Nephron progenitor cell (in vitro differentiated cells): ENCODE measurements around the gene NAT9.

Source experiments
- DNase-seq: peaks from one replicate; pipeline ENCODE4 v3.0.0; 2021
- H3K27ac Mint-ChIP-seq: 2 replicates; pipeline ENCODE4 v1.8.0; 2021; ENCODE audit warnings: mild to moderate bottlenecking, moderate library complexity, mixed read lengths
- H3K27me3 Mint-ChIP-seq: 2 replicates; pipeline ENCODE4 v1.8.0; 2021; ENCODE audit warnings: mild to moderate bottlenecking, low read depth, mixed read lengths; ENCODE audit not compliant: poor library complexity
- H3K36me3 Mint-ChIP-seq: 2 replicates; pipeline ENCODE4 v1.8.0; 2021; ENCODE audit warnings: low read depth, mixed read lengths
- H3K4me1 Mint-ChIP-seq: 2 replicates; pipeline ENCODE4 v1.8.0; 2021; ENCODE audit warnings: mixed read lengths
- H3K4me3 Mint-ChIP-seq: 2 replicates; pipeline ENCODE4 v1.8.0; 2021; ENCODE audit warnings: mild to moderate bottlenecking, moderate library complexity, mixed read lengths
- H3K9me3 Mint-ChIP-seq: 2 replicates; pipeline ENCODE4 v1.8.0; 2021; ENCODE audit warnings: mild to moderate bottlenecking, moderate library complexity, mixed read lengths
- TF ChIP-seq, protein P1 (sequence below): fragments of 200-600 bp; sonication (generic); IDR thresholded peaks from 2 replicates; pipeline ENCODE4 v1.5.0; 2021; ENCODE audit warnings: antibody characterized with exemption

NAT9 gene

DNA sequence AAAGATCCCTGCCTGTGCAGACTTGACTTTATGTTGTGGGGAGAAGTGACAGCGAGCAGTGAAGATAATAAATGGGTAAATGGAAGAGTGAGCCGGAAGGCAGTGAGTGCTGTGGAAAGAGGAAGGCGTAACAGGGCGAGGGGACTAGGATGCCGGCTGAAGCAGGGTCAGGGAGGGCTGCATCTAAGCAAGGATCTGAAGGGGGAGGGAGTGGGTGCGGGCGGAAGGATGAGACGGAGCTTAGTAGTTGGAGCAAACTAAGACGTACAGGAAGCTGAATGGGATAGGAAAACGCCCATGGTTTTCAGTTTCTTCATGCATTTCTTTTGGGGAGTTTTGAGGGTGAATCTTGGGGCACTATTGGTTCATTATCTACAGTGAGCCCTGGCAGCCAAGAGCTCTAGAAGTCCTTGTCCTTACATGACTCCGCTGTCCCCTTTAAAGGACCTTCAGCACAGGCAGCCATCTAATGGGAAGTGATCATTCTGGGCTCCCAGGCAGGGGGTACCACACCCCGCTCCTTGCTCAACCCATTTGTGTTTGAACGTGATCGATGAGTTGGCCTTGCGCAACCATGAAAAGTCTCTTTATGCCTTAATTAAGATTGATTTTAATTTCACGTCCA, 10.4 kb upstream of the NAT9 start:
- Mint-ChIP-seq H3K36me3 (peaks cover 2% of the 10 kb centered on the region), H3K9me3 (no peaks in the 10 kb centered on the region), H3K27me3 (peaks cover 3% of the 10 kb centered on the region), H3K4me3 (no peak overlapping the region), H3K27ac (no peak overlapping the region), H3K4me1 (peaks cover 16% of the 10 kb centered on the region)
- TF ChIP-seq, protein P1, sequence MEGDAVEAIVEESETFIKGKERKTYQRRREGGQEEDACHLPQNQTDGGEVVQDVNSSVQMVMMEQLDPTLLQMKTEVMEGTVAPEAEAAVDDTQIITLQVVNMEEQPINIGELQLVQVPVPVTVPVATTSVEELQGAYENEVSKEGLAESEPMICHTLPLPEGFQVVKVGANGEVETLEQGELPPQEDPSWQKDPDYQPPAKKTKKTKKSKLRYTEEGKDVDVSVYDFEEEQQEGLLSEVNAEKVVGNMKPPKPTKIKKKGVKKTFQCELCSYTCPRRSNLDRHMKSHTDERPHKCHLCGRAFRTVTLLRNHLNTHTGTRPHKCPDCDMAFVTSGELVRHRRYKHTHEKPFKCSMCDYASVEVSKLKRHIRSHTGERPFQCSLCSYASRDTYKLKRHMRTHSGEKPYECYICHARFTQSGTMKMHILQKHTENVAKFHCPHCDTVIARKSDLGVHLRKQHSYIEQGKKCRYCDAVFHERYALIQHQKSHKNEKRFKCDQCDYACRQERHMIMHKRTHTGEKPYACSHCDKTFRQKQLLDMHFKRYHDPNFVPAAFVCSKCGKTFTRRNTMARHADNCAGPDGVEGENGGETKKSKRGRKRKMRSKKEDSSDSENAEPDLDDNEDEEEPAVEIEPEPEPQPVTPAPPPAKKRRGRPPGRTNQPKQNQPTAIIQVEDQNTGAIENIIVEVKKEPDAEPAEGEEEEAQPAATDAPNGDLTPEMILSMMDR: no peak
- DNase-seq: no peak

DNA sequence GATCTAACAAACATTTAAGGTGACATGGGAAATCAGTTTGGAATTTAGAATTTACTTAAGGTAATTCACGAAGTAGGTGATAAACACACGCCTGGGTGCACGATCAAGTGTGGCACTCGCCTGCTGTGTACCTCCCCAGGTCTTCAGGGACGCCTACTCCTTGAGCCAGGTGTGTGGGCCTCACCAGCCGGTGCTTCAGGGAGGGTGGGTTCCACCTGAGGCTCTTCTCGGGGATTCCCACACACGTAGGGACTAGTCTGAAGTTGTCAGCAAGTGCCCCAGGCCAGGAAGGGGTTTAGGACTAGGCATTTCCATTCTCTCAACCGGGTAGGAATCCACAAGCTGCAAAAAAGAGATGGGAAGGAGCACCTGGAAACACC, 9.8 kb upstream of the NAT9 start:
- H3K4me1 Mint-ChIP-seq: peaks cover 16% of the 10 kb centered on the region
- no peak overlapping the region for H3K4me3 Mint-ChIP-seq
- H3K27me3 Mint-ChIP-seq: peaks cover 3% of the 10 kb centered on the region
- H3K36me3 Mint-ChIP-seq: no peaks in the 10 kb centered on the region
- TF ChIP-seq, protein P1: no peak
- H3K9me3 Mint-ChIP-seq: no peaks in the 10 kb centered on the region
- H3K27ac Mint-ChIP-seq: peak overlapping the region; percentile 54
- DNase-seq: no peak

DNA sequence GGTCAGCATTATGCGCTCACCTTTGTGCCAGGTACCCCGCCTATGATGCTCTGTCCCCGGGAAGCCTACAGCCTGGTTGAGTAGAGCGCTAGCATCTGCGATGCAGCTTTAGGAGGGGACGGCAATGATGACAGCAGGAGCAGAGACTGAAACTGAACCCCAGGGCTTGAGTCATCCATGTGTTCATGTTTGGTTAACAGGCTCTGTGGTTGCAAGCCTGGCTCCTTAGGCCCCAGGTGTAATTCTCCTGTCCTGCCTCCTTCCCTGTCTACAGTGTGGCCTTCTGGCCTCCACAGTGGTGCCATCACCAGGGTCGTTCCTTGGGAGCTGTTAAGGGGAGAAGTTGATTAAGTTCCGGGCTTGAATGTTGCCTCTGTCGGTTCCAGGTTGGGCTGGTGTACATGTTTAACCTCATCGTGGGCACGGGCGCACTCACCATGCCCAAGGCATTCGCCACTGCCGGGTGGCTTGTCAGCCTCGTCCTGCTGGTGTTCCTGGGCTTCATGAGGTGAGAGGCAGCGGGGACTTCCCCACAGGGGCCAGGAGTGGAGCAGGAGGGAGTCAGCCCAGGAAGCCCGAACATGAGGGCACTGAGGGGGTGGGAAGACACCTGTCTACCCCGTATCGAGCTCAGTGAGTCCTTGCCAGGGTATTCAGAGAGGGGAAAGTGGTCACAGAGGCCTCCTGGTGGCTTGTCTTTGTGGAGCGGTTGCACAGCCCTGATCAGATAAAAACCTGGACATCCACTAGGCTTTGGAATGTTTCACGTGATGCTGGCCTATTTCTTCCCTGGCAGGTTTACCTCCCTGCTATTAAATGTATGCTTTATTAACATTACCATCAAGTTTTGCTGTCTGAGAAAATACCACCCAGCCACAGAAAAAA, 9.2 kb upstream of the NAT9 start:
- H3K27ac Mint-ChIP-seq: peak overlapping the region; percentile 54
- H3K27me3 Mint-ChIP-seq: no peaks in the 10 kb centered on the region
- TF ChIP-seq, protein P1: no peak
- H3K4me3 Mint-ChIP-seq: no peak overlapping the region
- H3K4me1 Mint-ChIP-seq: peaks cover 16% of the 10 kb centered on the region
- H3K36me3 Mint-ChIP-seq: no peaks in the 10 kb centered on the region
- no peaks in the 10 kb centered on the region for H3K9me3 Mint-ChIP-seq
- DNase-seq: no peak

DNA sequence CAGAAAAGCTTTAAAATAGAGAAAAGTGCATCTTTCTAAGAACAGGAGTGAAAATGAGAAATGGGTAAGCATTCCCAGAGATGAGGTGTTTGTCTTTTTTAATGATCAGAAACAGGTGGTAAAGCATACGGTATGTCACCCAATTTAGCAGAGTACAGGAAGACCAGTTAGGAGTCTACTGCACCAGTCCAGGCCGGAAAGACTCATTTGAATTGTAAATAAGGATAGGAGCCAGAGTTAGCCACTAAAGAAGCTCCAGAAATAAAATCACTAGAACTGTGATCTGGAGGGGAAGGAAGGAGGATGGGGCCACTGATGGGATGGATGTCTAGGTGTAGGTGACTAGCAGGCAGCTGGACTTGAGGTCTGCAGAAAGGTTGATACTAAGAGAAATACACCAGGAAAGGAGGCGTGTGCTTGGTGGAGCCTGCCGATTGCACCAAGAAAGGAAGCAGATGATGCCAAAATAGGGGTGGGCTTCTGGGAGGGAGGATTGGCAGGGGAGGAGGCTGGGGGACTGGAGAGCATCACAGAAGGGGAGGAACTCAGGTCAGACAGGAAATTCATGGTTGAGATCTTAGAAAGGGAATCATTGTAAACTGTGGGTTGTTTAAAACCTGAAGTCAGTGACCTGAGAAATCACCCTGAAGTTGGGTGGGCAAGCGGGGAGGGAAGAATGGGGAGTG, 8.1 kb upstream of the NAT9 start:
- peak overlapping the region; percentile 11 for H3K27ac Mint-ChIP-seq
- no peaks in the 10 kb centered on the region for H3K27me3 Mint-ChIP-seq
- TF ChIP-seq, protein P1: no peak
- DNase-seq: no peak
- no peak overlapping the region for H3K4me3 Mint-ChIP-seq
- H3K4me1 Mint-ChIP-seq: peaks cover 16% of the 10 kb centered on the region
- no peaks in the 10 kb centered on the region for H3K9me3 Mint-ChIP-seq
- H3K36me3 Mint-ChIP-seq: no peaks in the 10 kb centered on the region

DNA sequence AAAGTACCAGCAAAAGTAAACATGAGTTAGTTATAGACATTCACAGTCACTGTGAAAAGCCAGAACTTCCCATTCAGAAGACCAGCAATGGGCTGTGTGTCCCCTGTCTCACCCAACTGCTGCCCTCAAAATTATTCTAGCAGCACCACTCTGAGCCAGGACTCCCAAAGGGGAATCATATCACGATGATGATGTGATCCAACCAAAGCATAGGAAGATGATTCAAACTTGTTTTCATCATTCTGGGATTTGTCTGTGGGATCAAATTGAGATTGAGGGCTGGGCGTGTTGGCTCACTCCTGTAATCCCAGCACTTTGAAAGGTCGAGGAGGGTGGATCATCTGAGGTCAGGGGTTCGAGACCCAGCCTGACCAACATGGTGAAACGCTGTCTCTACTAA, 6.4 kb upstream of the NAT9 start:
- H3K4me3 Mint-ChIP-seq: no peak overlapping the region
- no peaks in the 10 kb centered on the region for H3K9me3 Mint-ChIP-seq
- H3K27me3 Mint-ChIP-seq: no peaks in the 10 kb centered on the region
- no peak for DNase-seq
- TF ChIP-seq, protein P1: no peak
- no peak overlapping the region for H3K27ac Mint-ChIP-seq
- peaks cover 22% of the 10 kb centered on the region for H3K4me1 Mint-ChIP-seq
- no peaks in the 10 kb centered on the region for H3K36me3 Mint-ChIP-seq
